Gastrocnemius medialis (tissue), 4 donors: ENCODE data around the gene LEFTY1.

Experiments
- POLR2A ChIP-seq, 2 donors: fragments of 450-650 bp; IDR thresholded peaks; one replicate each; pipeline ENCODE4 v1.6.1; 2017; ENCODE audit warnings: antibody characterized with exemption in 2 of 2, mild to moderate bottlenecking in 2 of 2, moderate library complexity in 2 of 2
- TF ChIP-seq, protein P1 (sequence below), 5 experiments: fragments of 450-650 bp in 3 of 5; fragments of 200-600 bp in 2 of 5; sonication (generic) in 2 of 5; IDR thresholded peaks in 4 of 5; conservative IDR thresholded peaks in 1 of 5; 1 replicate in 4 of 5; 2 replicates in 1 of 5; pipeline ENCODE4 v1.5.1; 2016 to 2019; ENCODE audit warnings: antibody characterized with exemption in 5 of 5, mild to moderate bottlenecking in 3 of 5, moderate library complexity in 3 of 5

DNA sequence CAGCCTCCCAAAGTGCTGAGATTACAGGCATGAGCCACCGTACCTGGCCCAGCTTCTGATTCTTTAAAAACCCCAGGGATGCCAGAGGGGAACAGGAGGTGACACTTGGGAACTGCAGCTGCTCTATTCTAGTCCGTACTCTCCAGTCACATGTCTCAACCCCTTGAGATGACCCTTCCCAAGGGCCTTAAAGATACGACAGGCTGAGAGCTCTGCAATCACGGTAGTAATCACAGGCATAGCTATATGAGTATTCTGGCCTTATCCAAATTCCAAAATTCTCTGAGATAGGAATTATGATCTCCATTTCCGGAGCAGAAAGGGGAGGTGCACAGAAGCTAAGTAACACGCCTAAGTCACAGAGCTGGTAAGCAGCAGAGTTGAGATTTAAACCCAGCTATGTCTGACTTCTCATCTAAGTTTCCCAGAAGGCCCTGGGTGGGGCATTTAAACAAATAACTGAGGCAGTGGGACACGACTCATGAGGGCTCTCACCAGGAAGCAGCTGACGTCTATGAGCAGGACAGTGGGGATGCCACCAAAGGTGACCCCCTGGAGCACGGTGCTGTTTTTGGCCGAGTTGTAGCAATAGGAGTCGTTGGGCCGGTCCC lies 11.9 kb downstream of the LEFTY1 start:
- TF ChIP-seq, protein P1, sequence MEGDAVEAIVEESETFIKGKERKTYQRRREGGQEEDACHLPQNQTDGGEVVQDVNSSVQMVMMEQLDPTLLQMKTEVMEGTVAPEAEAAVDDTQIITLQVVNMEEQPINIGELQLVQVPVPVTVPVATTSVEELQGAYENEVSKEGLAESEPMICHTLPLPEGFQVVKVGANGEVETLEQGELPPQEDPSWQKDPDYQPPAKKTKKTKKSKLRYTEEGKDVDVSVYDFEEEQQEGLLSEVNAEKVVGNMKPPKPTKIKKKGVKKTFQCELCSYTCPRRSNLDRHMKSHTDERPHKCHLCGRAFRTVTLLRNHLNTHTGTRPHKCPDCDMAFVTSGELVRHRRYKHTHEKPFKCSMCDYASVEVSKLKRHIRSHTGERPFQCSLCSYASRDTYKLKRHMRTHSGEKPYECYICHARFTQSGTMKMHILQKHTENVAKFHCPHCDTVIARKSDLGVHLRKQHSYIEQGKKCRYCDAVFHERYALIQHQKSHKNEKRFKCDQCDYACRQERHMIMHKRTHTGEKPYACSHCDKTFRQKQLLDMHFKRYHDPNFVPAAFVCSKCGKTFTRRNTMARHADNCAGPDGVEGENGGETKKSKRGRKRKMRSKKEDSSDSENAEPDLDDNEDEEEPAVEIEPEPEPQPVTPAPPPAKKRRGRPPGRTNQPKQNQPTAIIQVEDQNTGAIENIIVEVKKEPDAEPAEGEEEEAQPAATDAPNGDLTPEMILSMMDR (IDR thresholded peaks at IDR 0.05 in 4 of 5, conservative IDR thresholded peaks at IDR 0.05 in 1 of 5): no peak
- TF ChIP-seq POLR2A (IDR thresholded peaks at IDR 0.05): no peak
